Kidney (tissue), 14 donors: Measurements from ENCODE around the gene CMPK1. TPM values are rescaled to one million over a fixed set of nuclear protein-coding genes. Genes with fewer than 3 reads are reported as not detected.

Experiments
- DNase-seq, 5 donors: peaks; one replicate each; pipeline ENCODE4 v3.0.0-alpha.2; 2013 to 2020
- FAIRE-seq: peaks from 2 replicates; lab custom pipeline; 2012; peaks lifted over from hg19 to GRCh38; lab: Jason Lieb, UNC
- H3K27ac ChIP-seq, 2 donors: one replicate each; pipeline ENCODE4 v1.7.0; 2013; ENCODE audit warnings: low read depth in 2 of 2, low read length in 2 of 2, inconsistent platforms in 1 of 2
- H3K27me3 ChIP-seq: one replicate; pipeline ENCODE4 v1.7.1; 2013; ENCODE audit warnings: low read length, inconsistent platforms; ENCODE audit not compliant: control insufficient read depth, insufficient read depth
- H3K36me3 ChIP-seq, 3 donors: one replicate each; pipeline versions ENCODE4 v1.7.0 to v1.7.1; 2013; ENCODE audit warnings: low read length in 3 of 3, control low read depth in 1 of 3, inconsistent platforms in 1 of 3; ENCODE audit not compliant: insufficient read depth in 3 of 3, control insufficient read depth in 2 of 3
- H3K4me1 ChIP-seq, 3 donors: one replicate each; pipeline versions ENCODE4 v1.7.0 to v1.7.1; 2013; ENCODE audit warnings: low read length in 3 of 3, inconsistent platforms in 1 of 3, low read depth in 1 of 3; ENCODE audit not compliant: control insufficient read depth in 2 of 3, insufficient read depth in 2 of 3
- H3K4me3 ChIP-seq, 3 donors: one replicate each; pipeline versions ENCODE4 v1.7.0 to v1.8.1; 2013; ENCODE audit warnings: low read length in 3 of 3, control low read depth in 1 of 3, inconsistent platforms in 1 of 3
- H3K9ac ChIP-seq, 3 donors: one replicate each; pipeline versions ENCODE4 v1.7.0 to v1.7.1; 2013; ENCODE audit warnings: low read length in 3 of 3, control low read depth in 1 of 3, inconsistent platforms in 1 of 3
- H3K9me3 ChIP-seq, 3 donors: one replicate each; pipeline versions ENCODE4 v1.7.0 to v1.7.1; 2013; ENCODE audit warnings: low read length in 3 of 3, control low read depth in 1 of 3, inconsistent platforms in 1 of 3; ENCODE audit not compliant: control insufficient read depth in 2 of 3, insufficient read depth in 1 of 3
- intact Hi-C: fragments of 100-400 bp; cut with DNase I; formaldehyde crosslinking; loops from one replicate; pipeline ENCODE4 v1.11.1; 2022
- polyA plus RNA-seq: library from polyadenylated mRNA; stranded (reverse); fragments of 350-450 nt; fragmentation: Illumina TruSeq; extraction: RNeasy Lipid Tissue Mini Kit (QIAGEN cat#74804); gene quantifications from one replicate; pipeline ENCODE4 v1.2.3, GENCODE V29; 2014; ENCODE audit warnings: low read depth, low replicate concordance; ENCODE audit not compliant: insufficient read depth
- total RNA-seq: library from RNA; stranded (reverse); fragmentation: NEBNext Ultra II Directional; extraction: Animal tissue kit (Norgen Biotek cat#: 25700); gene quantifications from one replicate; pipeline ENCODE4 v1.2.1, GENCODE V29; 2021
- TF ChIP-seq, protein P1 (sequence below): IDR thresholded peaks from 3 replicates; pipeline ENCODE4 v1.5.1; 2012; ENCODE audit warnings: mild to moderate bottlenecking, moderate library complexity, borderline replicate concordance; ENCODE audit not compliant: insufficient read depth; ENCODE audit errors: extremely low read depth
- donor health status: control.
- donor health status: control.
- donor health status: control.
- donor health status: control.
- donor health status: control.
- donor health status: DM: yes; HTN: yes; CAD: no.
- donor health status: Normal renal cell carcinoma (clear cell type).

Gene CMPK1
- total and polyA plus RNA-seq, 2 donors from 2014 or later = 55.8 to 92.1 TPM

DNA sequence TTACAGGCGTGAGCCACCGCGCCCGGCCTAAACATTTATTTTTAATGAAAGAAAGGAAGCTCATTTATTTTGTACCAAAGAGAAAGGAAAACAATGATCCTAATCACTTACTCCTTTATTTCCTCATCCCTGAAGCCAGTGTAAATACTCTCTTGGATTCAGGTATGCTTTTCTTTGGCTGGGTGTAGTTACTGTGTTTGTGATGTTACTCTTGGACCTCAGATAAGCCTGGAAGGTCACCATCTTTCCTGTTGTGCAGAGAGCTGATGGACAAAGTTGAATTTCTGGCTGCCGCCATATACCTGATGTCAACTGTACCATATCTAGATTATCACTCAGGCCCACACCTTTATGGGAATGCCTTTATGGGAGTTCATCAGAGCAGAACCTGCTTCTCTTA, 47.1 kb downstream of the CMPK1 start:
- Histone ChIP-seq H3K27ac (no peak overlapping the region), H3K9ac (no peak overlapping the region), H3K4me1 (no peaks in the 10 kb centered on the region), H3K9me3 (no peaks in the 10 kb centered on the region), H3K4me3 (no peak overlapping the region), H3K36me3 (peaks cover under 1 to 3% (median 3%) of the 10 kb centered on the region in 3 donors), H3K27me3 (no peaks in the 10 kb centered on the region)
- intact Hi-C loops = no loop called here
- TF ChIP-seq, protein P1, sequence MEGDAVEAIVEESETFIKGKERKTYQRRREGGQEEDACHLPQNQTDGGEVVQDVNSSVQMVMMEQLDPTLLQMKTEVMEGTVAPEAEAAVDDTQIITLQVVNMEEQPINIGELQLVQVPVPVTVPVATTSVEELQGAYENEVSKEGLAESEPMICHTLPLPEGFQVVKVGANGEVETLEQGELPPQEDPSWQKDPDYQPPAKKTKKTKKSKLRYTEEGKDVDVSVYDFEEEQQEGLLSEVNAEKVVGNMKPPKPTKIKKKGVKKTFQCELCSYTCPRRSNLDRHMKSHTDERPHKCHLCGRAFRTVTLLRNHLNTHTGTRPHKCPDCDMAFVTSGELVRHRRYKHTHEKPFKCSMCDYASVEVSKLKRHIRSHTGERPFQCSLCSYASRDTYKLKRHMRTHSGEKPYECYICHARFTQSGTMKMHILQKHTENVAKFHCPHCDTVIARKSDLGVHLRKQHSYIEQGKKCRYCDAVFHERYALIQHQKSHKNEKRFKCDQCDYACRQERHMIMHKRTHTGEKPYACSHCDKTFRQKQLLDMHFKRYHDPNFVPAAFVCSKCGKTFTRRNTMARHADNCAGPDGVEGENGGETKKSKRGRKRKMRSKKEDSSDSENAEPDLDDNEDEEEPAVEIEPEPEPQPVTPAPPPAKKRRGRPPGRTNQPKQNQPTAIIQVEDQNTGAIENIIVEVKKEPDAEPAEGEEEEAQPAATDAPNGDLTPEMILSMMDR = no peak
- DNase-seq = no peak
- FAIRE-seq = no peak

DNA sequence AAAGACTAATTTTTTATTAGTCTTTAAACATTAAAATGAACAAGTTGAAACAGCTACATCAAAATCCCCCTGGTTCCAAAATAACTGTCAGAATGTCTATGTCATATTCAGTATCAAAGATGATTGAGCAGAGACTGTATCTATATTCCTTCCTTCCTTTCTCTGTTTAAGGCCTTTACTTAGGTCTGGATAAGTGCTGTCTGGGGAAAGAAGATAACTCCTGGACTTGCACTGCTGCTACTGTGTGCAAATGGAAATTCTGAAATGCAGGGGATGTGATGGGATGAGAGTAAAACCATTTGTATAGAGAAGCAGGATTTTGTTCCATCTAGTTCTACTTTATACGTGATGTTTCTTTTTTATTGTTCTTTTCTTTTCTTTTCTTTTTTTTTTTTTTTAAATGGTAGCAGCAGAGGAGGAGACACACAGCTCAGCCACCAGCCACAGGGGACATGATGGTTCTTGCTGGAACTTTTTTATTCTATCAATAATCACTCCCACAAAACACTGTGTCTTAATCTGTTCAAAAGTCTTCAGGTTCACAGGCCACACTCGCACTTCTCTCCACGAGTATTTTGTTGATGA, 48.9 kb downstream of the CMPK1 start:
- Histone ChIP-seq H3K27me3 (no peaks in the 10 kb centered on the region), H3K9me3 (no peaks in the 10 kb centered on the region), H3K27ac (no peak overlapping the region), H3K9ac (no peak overlapping the region), H3K4me3 (no peak overlapping the region), H3K4me1 (no peaks in the 10 kb centered on the region), H3K36me3 (peaks cover 0 to 3% (median 3%) of the 10 kb centered on the region in 3 donors)
- intact Hi-C loops = no loop called here
- FAIRE-seq (no peak), DNase-seq (no peak)
- TF ChIP-seq, protein P1 = no peak

DNA sequence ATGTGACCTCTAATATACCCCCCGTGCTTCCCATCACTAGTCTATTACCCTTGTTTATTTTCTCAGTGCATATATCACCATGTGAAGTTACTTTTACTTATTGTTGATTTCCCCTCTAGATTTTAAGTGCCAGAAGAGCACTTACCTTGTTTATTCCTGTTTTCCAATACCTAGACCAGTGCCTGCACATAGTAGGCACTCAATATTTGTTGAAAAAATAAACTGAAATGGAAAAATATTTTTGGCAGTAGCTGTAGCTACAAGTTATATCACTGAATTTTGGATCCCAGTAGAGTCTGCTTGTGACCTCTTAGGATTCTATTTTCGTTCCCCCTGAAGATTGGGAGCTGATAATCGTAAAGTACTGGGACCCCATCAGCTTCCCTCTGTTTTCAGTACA, 50.5 kb downstream of the CMPK1 start:
- Histone ChIP-seq H3K36me3 (peaks cover 0 to 3% (median 3%) of the 10 kb centered on the region in 3 donors), H3K4me1 (peaks cover 0 to 3% (median 0%) of the 10 kb centered on the region in 3 donors), H3K27me3 (no peaks in the 10 kb centered on the region), H3K27ac (no peak overlapping the region), H3K9ac (no peak overlapping the region), H3K4me3 (no peak overlapping the region), H3K9me3 (no peaks in the 10 kb centered on the region)
- TF ChIP-seq, protein P1 = no peak
- intact Hi-C loops = no loop called here
- no peak for DNase-seq
- no peak for FAIRE-seq

DNA sequence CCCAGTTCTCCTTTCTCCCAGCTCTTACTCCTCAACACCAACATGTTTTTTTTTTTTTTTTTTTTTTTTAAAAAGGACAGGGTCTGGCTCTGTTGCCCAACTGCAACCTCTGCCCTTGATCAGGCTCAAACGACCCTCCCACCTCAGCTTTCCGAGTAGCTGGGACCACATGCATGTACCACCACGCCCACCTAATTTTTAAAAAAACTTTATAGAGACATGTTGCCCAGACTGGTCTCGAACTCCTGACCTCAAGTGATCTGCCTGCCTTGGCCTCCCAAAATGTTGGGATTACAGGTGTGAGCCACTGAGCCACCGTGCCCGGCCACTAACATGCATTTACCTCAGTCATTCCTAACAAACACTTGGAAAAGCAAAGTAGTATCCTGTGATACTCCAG, 51.4 kb downstream of the CMPK1 start:
- intact Hi-C loops = no loop called here
- FAIRE-seq (no peak), DNase-seq (no peak)
- Histone ChIP-seq H3K9ac (no peak overlapping the region), H3K9me3 (no peaks in the 10 kb centered on the region), H3K36me3 (peaks cover 0 to 3% (median 3%) of the 10 kb centered on the region in 3 donors), H3K4me1 (peaks cover 0 to 3% (median 0%) of the 10 kb centered on the region in 3 donors), H3K4me3 (no peak overlapping the region), H3K27ac (no peak overlapping the region), H3K27me3 (no peaks in the 10 kb centered on the region)
- TF ChIP-seq, protein P1 = no peak
